ENCODE results near the gene KNOP1. TPM values are rescaled to one million over a fixed set of nuclear protein-coding genes. Genes with fewer than 3 reads are reported as not detected.

KNOP1 gene
- total RNA-seq, 1 experiment from 2014 or later: 60.4 TPM

DNA sequence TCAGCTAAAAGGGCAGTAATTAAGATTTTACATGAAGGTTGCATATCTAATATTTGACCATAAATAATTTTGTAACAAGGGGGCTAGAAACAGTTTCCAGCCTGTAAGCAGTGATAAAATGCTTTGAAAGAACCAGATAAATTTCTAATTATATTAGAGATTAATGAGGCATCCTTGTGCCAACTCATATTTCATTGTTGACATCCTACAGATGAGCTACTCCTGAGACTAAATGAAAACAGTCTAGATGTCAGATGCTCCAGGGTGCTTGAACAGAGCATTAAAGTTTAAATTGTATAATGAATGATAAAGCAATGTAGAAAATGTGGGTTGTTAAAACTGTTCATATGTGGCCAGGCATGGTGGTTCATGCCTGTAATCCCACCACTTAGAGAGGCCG, 23.3 kb upstream of the KNOP1 start:
- Histone ChIP-seq H3K79me2 (ENCODE audit: low read depth) (no peaks in the 10 kb centered on the region), H3K4me1 (replicated peaks; ENCODE audit: insufficient read depth) (no peaks in the 10 kb centered on the region), H3K27ac (no peak overlapping the region), H2AFZ (no peak overlapping the region), H3K27me3 (ENCODE audit: insufficient read depth, low read depth) (no peaks in the 10 kb centered on the region), H4K20me1 (ENCODE audit: insufficient read depth) (no peaks in the 10 kb centered on the region), H3K36me3 (ENCODE audit: low read depth) (peaks cover 2% of the 10 kb centered on the region; the same call in 1 of the 2 replicates), H3K9me2 (ENCODE audit: insufficient read depth) (no peaks in the 10 kb centered on the region), H3F3A (ENCODE audit: insufficient read depth, low read depth) (no peaks in the 10 kb centered on the region), H3K4me2 (no peak overlapping the region), H3K9me3 (ENCODE audit: insufficient read depth, low read depth) (no peaks in the 10 kb centered on the region), H3K4me3 (no peak overlapping the region)
- intact Hi-C loops (cut with micrococcal nuclease; ENCODE audit: unreplicated experiment): no loop called here
- BruUV-seq (replicated peaks): no TSS peak
- ChIA-PET CTCF (no interaction called here), POLR2A (ENCODE audit: unreplicated experiment) (no interaction called here)
- DNase-seq: no peak
- TF ChIP-seq, protein P1, sequence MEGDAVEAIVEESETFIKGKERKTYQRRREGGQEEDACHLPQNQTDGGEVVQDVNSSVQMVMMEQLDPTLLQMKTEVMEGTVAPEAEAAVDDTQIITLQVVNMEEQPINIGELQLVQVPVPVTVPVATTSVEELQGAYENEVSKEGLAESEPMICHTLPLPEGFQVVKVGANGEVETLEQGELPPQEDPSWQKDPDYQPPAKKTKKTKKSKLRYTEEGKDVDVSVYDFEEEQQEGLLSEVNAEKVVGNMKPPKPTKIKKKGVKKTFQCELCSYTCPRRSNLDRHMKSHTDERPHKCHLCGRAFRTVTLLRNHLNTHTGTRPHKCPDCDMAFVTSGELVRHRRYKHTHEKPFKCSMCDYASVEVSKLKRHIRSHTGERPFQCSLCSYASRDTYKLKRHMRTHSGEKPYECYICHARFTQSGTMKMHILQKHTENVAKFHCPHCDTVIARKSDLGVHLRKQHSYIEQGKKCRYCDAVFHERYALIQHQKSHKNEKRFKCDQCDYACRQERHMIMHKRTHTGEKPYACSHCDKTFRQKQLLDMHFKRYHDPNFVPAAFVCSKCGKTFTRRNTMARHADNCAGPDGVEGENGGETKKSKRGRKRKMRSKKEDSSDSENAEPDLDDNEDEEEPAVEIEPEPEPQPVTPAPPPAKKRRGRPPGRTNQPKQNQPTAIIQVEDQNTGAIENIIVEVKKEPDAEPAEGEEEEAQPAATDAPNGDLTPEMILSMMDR (conservative IDR thresholded peaks at IDR 0.05): no peak
- TF ChIP-seq EZH2 (IDR thresholded peaks at IDR 0.05; ENCODE audit: low read depth): no peak

DNA sequence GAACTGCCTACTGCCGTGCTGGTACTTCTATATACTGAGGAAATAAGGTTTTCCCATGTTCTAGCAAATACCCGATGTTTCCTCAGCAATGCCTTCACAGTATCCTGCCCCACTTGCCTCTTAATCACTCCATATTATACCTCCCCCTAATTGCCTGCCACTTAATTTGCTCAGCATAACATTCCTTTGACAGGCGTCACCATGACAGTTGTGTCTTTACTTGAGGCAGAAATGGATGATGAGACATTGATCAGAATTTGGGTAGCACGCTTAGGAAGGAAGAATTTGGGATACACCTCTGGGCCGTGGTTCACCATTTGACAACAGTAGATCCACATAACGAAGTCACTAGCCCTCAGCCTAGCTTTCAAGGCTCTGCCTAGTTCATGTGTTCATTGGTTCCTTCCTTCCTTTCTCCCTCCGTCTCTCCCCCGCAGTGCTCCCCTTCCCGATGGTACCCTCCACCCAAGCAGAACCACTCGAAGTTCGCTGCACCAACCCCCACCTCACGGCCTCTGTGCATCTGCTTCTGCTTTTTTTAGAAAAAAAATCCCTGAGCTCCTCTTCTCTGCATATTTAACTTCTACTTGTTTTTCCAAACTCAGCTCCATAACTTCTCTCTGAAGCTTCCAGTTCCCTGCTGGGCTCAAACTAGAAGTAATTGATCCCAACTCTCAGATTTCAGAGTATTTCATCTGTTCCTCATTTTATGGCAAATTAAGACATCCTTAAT, 19.4 kb upstream of the KNOP1 start:
- TF ChIP-seq, protein P1 (conservative IDR thresholded peaks at IDR 0.05): no peak
- TF ChIP-seq EZH2 (IDR thresholded peaks at IDR 0.05; ENCODE audit: low read depth): no peak
- no peak overlapping the region for H3K27ac ChIP-seq
- no peaks in the 10 kb centered on the region for H3K27me3 ChIP-seq (ENCODE audit: insufficient read depth, low read depth)
- no TSS peak for BruUV-seq (replicated peaks)
- H3K9me3 ChIP-seq (ENCODE audit: insufficient read depth, low read depth): no peaks in the 10 kb centered on the region
- intact Hi-C loops (cut with micrococcal nuclease; ENCODE audit: unreplicated experiment): no loop called here
- CTCF ChIA-PET: no interaction called here
- H3K36me3 ChIP-seq (ENCODE audit: low read depth): peaks cover 5% of the 10 kb centered on the region; the same call in 1 of the 2 replicates
- no peaks in the 10 kb centered on the region for H3K9me2 ChIP-seq (ENCODE audit: insufficient read depth)
- H2AFZ ChIP-seq: no peak overlapping the region
- H3K79me2 ChIP-seq (ENCODE audit: low read depth): no peaks in the 10 kb centered on the region
- no peak overlapping the region for H3K4me3 ChIP-seq
- H4K20me1 ChIP-seq (ENCODE audit: insufficient read depth): no peaks in the 10 kb centered on the region
- no peak overlapping the region for H3K4me2 ChIP-seq
- DNase-seq: no peak
- POLR2A ChIA-PET (ENCODE audit: unreplicated experiment): no interaction called here
- no peaks in the 10 kb centered on the region for H3K4me1 ChIP-seq (replicated peaks; ENCODE audit: insufficient read depth)
- H3F3A ChIP-seq (ENCODE audit: insufficient read depth, low read depth): no peaks in the 10 kb centered on the region

DNA sequence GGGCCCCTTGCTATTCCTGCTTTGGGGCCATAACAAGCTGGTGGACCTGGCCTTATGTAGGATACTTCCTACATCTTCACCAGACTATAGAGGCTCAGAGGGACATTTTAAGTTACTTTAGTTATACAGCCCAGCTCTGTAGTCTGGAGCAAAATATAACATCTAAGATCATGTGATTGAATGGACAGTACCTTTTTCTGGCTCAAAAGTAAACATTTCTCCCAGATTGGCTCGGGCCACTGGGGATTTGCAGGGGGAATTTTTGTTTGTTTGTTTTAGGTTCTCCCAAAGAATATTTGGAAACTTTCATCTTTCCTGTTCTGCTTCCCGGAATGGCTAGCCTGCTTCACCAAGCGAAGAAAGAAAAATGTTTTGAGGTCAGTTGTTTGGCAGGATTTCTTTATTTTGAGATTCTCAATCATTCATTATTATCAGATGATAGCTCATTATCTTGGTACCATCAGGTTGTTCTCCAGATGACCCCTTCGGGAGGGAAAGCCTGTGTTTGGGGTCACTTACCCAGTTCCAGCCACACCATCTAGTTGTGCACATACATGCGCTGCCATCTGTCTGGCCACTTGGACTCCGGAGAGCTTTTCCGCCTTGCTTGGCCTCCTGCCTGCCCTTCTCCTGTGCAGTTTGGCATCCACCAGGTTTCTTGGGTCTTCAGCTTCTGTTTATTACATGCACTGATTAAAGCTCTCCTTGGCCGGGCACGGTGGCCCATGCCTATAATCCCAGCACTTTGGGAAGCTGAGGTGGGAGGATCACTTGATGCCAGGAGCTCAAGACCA, 17.2 kb upstream of the KNOP1 start:
- no peak overlapping the region for H3K4me2 ChIP-seq
- H3F3A ChIP-seq (ENCODE audit: insufficient read depth, low read depth): no peaks in the 10 kb centered on the region
- no peaks in the 10 kb centered on the region for H3K4me1 ChIP-seq (replicated peaks; ENCODE audit: insufficient read depth)
- no peaks in the 10 kb centered on the region for H3K9me2 ChIP-seq (ENCODE audit: insufficient read depth)
- no peak for TF ChIP-seq EZH2 (IDR thresholded peaks at IDR 0.05; ENCODE audit: low read depth)
- TF ChIP-seq, protein P1 (conservative IDR thresholded peaks at IDR 0.05): no peak
- no peaks in the 10 kb centered on the region for H3K27me3 ChIP-seq (ENCODE audit: insufficient read depth, low read depth)
- ChIA-PET POLR2A (ENCODE audit: unreplicated experiment) (interaction anchor here (0.6 kb wide), 3 partner anchors 152 to 953 kb away, joined by 4 to 11 read pairs (median 6); no protein-coding TSS in a partner anchor), CTCF (no interaction called here)
- no peak overlapping the region for H2AFZ ChIP-seq
- intact Hi-C loops (cut with micrococcal nuclease; ENCODE audit: unreplicated experiment): no loop called here
- no peak overlapping the region for H3K27ac ChIP-seq
- no peaks in the 10 kb centered on the region for H3K79me2 ChIP-seq (ENCODE audit: low read depth)
- no peaks in the 10 kb centered on the region for H4K20me1 ChIP-seq (ENCODE audit: insufficient read depth)
- no TSS peak for BruUV-seq (replicated peaks)
- no peak for DNase-seq
- peaks cover 5% of the 10 kb centered on the region; the same call in 1 of the 2 replicates for H3K36me3 ChIP-seq (ENCODE audit: low read depth)
- no peaks in the 10 kb centered on the region for H3K9me3 ChIP-seq (ENCODE audit: insufficient read depth, low read depth)
- H3K4me3 ChIP-seq: no peak overlapping the region
